ENCODE data around the gene PNLIP. TPM values are rescaled to one million over a fixed set of nuclear protein-coding genes. Genes with fewer than 3 reads are reported as not detected.

PNLIP gene
- total and polyA plus RNA-seq, 9 of the 15 experiments (the other 6 are each of a cell fraction or from before 2014, with no cell fraction given), result 0.69 TPM; not detected in 8

GRCh38 chr10:116589926-116590325, 44.2 kb downstream of the PNLIP start:
- Histone ChIP-seq H3K27me3 (ENCODE audit: control insufficient read depth in 2 of 2, insufficient read depth in 2 of 2, low read length in 2 of 2) (no peaks in the 10 kb centered on the region), H3K9ac (ENCODE audit: insufficient read depth in 1 of 2, low read depth in 2 of 2, low read length in 2 of 2) (no peak overlapping the region), H4K20me1 (replicated peaks; ENCODE audit: control insufficient read depth, insufficient read depth, low read length) (no peaks in the 10 kb centered on the region), H3K27ac (ENCODE audit: extremely low read depth, low read depth, low read length) (no peak overlapping the region), H3K9me3 (replicated peaks; ENCODE audit: control insufficient read depth, insufficient read depth, low read depth, low read length) (no peaks in the 10 kb centered on the region), H3K36me3 (ENCODE audit: control insufficient read depth, insufficient read depth, low read length) (no peaks in the 10 kb centered on the region), H3K4me3 (no peak overlapping the region), H3K4me2 (ENCODE audit: insufficient read depth, low read length) (no peak overlapping the region), H3K9me1 (ENCODE audit: control insufficient read depth, insufficient read depth, low read length) (no peaks in the 10 kb centered on the region), H3K79me2 (ENCODE audit: control insufficient read depth, insufficient read depth, low read length) (no peaks in the 10 kb centered on the region), H2AFZ (ENCODE audit: low read depth, low read length) (no peak overlapping the region), H3K4me1 (replicated peaks in 1 of 2; ENCODE audit: control insufficient read depth in 2 of 2, insufficient read depth in 2 of 2, low read length in 2 of 2) (no peaks in the 10 kb centered on the region)
- POLR2A ChIA-PET, result no interaction called here
- CTCF ChIA-PET (ENCODE audit: low intra/inter-chr PET ratio), result no interaction called here
- DNase-seq (ENCODE audit: extremely low read depth in 1 of 4, low spot score in 3 of 4), result no peak
- WGBS (ENCODE audit: insufficient coverage, low coverage, missing lambda C conversion rate), result 0% methylated on average over 2 of the region's 2 CpGs
- FAIRE-seq, result no peak
- no TSS peak for BruUV-seq (replicated peaks)
- intact Hi-C loops (cut with micrococcal nuclease) (no loop called here), in situ Hi-C loops (cut with MboI) (no loop called here)
- ATAC-seq, result no peak
- TF ChIP-seq TCF7 (IDR thresholded peaks at IDR 0.05; ENCODE audit: borderline replicate concordance) (no peak), REST (IDR thresholded peaks at IDR 0.05; ENCODE audit: borderline replicate concordance) (no peak), REST (CRISPR knock-in tag; IDR thresholded peaks at IDR 0.05; ENCODE audit: low read depth) (no peak), ZFP30 (CRISPR knock-in tag; IDR thresholded peaks at IDR 0.05; ENCODE audit: borderline replicate concordance) (no peak), ETV1 (tag; conservative IDR thresholded peaks at IDR 0.05; ENCODE audit: low read depth) (no peak), ZNF76 (CRISPR knock-in tag; IDR thresholded peaks at IDR 0.05; ENCODE audit: borderline replicate concordance) (no peak), RNF219 (CRISPR knock-in tag; IDR thresholded peaks at IDR 0.05) (no peak), THAP12 (CRISPR knock-in tag; IDR thresholded peaks at IDR 0.05) (no peak), ZNF212 (CRISPR knock-in tag; IDR thresholded peaks at IDR 0.05) (no peak), SIX5 (IDR thresholded peaks at IDR 0.05; ENCODE audit: borderline replicate concordance in 1 of 2, insufficient read depth in 1 of 2, low read depth in 1 of 2, low read length in 2 of 2) (no peak), ZBED1 (IDR thresholded peaks at IDR 0.05) (no peak)
